Globus pallidus (tissue), 1 donor: ENCODE results near the gene GK2.

ENCODE experiments used
- DNase-seq: peaks from one replicate; pipeline ENCODE4 v3.0.0-alpha.2; 2015; ENCODE audit warnings: low spot score

GK2 gene

DNA sequence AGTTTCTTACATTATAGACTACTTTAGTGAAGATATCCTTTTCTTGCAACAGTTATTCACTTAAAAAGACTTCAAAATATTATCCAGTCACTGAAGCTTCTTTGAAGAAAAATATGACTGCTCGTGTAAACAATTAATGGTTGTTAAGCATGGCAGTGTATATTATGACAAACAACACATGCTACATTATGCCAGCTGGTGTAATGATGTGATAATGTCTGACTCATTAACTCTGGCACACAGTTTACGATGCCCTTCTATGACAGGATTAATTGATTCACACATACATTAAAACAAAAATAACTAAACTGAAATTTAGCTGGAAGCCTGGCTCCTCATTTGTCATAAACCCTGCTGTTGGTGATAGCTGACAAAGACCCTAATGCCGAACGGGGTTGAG is 22.4 kb downstream of the GK2 start:
- no peak for DNase-seq

DNA sequence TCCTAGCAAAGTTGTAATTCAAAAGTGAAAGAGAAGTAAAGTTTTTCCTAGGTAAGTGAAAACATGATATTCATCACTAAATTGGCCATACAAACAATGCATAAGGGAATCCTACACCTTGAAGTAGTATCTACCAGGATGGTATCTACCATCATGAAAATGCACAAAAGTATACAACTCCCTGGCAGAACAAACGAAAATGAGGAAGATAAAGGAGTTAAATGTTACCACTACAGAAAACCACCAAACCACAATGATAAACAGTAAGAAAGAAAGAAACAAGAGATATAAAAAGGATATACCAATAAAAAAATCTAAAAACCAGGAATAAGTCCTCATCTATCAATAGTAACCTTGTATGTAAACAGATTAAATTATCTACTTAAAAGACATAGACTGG is 26.9 kb downstream of the GK2 start:
- no peak for DNase-seq

DNA sequence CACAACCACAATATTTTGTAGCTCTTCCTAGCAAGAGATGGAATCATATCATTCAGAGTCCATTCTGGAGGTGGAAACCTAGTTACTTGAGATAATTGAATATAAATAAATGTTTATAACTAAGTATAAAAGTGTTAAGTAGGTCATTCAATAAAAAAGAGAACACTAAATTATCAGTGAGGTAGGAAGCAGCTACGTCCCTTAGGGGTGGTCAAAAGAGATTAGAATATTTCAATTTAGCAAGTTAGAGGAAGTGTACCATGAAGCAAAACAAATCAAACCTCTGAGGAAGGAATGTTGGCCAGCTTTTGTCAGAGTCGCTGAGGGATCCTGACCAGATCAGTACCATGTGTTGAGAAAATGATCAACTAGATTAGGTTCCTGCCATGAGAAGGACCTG is 38.0 kb downstream of the GK2 start:
- no peak for DNase-seq

DNA sequence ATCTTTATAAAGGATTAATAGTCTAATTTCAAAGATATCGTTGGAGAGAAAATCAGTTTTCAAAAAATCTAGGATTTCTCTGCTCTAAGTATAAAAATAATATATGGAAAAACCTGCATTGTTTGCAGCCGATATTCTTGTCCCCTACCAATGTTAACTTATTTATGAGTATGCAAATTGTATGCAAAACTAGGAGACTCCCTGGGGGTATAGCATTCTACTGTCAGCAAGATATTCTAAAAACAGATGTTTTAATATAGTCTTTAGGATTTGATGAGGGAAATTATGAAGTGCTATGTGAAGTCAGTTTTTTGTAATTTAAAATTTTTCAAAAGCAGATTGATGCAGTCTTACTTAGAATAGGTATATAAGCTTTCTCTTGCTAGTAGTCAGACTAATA is 40.9 kb downstream of the GK2 start:
- no peak for DNase-seq

DNA sequence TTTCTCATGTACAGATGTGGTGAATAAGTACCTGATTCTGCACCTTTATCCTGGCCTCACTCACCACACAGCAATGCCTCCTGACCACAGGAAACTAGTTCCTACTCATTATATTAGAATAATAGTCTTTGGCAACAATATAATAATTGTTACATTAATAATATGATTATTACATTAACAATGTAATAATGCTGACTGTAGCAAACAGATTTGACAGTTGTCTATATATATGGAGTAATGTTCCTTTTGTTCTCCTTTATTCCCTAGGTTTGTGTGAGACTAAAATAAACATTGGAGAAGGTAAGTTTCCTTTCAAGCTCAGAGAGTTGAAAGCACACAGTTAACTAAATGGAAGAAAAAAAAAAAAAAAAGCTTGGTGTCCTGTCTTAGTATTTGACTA is 41.6 kb downstream of the GK2 start:
- DNase-seq, result no peak

DNA sequence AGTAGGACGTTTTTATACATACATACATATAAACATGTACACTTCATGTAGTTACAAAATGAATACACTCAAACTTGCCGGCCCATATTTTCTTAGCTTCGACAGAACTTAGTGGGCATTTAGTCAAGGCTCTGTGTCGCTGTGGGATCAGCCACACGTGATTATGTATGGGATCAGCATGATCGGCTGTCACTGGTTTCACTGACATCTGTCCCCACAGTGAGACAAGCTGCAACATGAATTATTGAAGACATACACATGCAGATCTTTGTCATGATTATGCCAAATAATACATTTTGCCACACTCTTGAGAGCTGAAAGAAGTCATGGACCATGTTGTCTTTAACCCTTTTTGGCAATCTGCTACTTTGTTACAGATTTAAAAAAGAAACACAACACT is 44.0 kb downstream of the GK2 start:
- no peak for DNase-seq

DNA sequence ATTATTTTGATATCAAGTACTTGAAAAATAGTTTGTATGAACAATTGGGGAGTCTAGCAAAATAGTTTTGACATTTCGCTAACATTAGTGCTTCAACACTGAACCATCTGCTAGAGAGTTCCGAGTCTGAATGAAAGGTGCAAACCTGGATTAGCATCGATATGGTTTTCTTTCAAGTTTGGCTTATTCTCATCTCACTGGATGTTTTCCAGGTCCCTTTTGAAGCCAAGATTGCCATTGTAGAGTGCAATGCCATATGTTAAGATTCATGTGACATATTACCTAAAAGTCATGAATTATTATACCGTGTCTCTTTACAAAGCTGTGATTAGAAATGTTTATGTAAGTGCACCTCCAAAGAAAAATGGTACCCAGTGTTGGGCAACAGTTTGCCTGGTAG is 45.4 kb downstream of the GK2 start:
- DNase-seq, result no peak

DNA sequence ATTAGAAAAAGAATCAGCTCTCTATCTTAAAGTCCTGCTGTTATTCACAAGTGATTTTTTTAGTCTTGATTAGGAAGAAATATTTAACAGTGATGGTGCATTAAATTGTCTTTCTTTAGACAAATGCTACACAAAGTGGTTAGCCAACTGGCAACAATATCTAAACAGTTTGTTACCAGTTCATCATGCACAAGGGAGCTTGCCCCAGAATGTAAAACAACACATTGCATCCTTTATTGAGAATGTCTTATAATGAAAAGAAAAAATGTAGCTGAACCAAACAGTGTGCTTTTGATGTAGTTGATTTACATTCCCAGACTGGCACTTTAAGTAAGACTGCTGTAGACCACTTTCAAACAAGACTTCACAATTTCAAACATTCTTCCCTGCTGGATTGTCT is 48.0 kb downstream of the GK2 start:
- no peak for DNase-seq

DNA sequence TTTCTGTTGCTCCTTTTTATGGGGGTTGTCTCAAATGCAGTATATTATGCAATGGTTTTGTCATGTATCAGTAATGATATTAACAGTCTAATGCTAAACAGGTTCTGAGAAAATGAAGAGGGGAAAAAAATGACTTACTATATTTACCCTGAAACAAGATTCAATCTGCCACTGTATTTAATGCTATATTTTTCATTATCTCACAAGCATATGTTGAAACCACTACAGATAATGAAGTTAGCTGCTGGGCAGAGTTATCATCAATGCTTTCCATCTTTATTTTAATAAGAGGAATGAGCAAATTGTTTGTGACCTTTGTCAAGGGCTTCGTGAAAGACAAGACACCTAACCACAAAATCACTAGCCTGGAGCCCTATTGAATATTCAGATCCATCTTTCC is 49.6 kb downstream of the GK2 start:
- DNase-seq, result no peak

DNA sequence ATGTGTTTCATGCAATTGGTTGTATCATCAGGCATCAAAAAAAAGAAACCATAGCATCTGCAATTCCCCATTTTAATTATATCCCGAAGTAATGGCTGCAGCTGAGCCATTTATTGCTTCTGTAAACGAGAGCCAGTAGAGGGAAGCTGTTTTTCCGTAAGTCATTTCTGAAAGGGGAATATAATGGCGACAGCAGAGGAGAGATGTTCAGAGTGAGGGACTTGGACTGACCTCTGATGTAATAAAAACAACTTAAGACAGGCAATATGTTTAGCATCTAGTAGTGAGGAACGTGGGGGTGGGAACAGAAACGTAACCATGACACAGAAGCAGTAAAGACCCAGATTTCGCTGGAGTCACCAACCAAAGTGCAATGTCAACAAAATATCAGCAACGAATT is 50.7 kb downstream of the GK2 start:
- no peak for DNase-seq
